ENCODE data around the gene SNX1. TPM values are rescaled to one million over a fixed set of nuclear protein-coding genes. Genes with fewer than 3 reads are reported as not detected.

SNX1 gene
- total RNA-seq, 2 experiments from 2014 or later = 30.1 to 129 TPM

- TF ChIP-seq, protein P1, sequence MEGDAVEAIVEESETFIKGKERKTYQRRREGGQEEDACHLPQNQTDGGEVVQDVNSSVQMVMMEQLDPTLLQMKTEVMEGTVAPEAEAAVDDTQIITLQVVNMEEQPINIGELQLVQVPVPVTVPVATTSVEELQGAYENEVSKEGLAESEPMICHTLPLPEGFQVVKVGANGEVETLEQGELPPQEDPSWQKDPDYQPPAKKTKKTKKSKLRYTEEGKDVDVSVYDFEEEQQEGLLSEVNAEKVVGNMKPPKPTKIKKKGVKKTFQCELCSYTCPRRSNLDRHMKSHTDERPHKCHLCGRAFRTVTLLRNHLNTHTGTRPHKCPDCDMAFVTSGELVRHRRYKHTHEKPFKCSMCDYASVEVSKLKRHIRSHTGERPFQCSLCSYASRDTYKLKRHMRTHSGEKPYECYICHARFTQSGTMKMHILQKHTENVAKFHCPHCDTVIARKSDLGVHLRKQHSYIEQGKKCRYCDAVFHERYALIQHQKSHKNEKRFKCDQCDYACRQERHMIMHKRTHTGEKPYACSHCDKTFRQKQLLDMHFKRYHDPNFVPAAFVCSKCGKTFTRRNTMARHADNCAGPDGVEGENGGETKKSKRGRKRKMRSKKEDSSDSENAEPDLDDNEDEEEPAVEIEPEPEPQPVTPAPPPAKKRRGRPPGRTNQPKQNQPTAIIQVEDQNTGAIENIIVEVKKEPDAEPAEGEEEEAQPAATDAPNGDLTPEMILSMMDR (conservative IDR thresholded peaks at IDR 0.05; ENCODE audit: low read length) = peak; percentile 58
- TF ChIP-seq EZH2phosphoT487 (IDR thresholded peaks at IDR 0.05; ENCODE audit: borderline replicate concordance, low read depth, low read length) = no peak
- Histone ChIP-seq H3K36me3 (ENCODE audit: insufficient read depth, low read length) (peaks cover 24% of the 10 kb centered on the region), H3K4me3 (ENCODE audit: low read depth, low read length, poor library complexity, severe bottlenecking) (peak overlapping the region; percentile 85), H2AFZ (ENCODE audit: low read length) (no peak overlapping the region), H3K9me3 (ENCODE audit: low read length) (no peaks in the 10 kb centered on the region), H3K9me2 (ENCODE audit: insufficient read depth, low read length) (0 out of 2 replicates have a peak, but pooled peaks cover 3% of the 10 kb centered on the region), H3K4me1 (ENCODE audit: insufficient read depth, low read length, poor library complexity, severe bottlenecking) (peaks cover 47% of the 10 kb centered on the region), H3K27ac (ENCODE audit: low read depth, low read length, poor library complexity, severe bottlenecking) (peak overlapping the region; percentile 49), H4K20me1 (ENCODE audit: insufficient read depth, low read length) (peaks cover 31% of the 10 kb centered on the region), H3K79me2 (ENCODE audit: insufficient read depth, low read depth, low read length) (peaks cover 86% of the 10 kb centered on the region), H3K4me2 (ENCODE audit: low read length) (peak overlapping the region; percentile 82)
- intact Hi-C loops (cut with micrococcal nuclease; ENCODE audit: unreplicated experiment) = loop anchor here (10.0 kb wide), 1 partner anchor 622 kb away; no protein-coding TSS in a partner anchor
- POLR2A ChIA-PET = interaction anchor here (0.7 to 1.5 kb wide), 4 partner anchors 10 to 245 kb away, joined by 3 to 8 read pairs (median 6); no protein-coding TSS in a partner anchor
- DNase-seq (ENCODE audit: low spot score) = peak; percentile 47
- CTCF ChIA-PET (ENCODE audit: unreplicated experiment) = interaction anchor here (1.1 kb wide), 1 partner anchor 56 kb away, joined by 4 read pairs; no protein-coding TSS in a partner anchor
- BruUV-seq (replicated peaks) = no TSS peak
Measured at GRCh38 chr15:64096668-64097384, 1.0 kb downstream of the SNX1 start.

DNA sequence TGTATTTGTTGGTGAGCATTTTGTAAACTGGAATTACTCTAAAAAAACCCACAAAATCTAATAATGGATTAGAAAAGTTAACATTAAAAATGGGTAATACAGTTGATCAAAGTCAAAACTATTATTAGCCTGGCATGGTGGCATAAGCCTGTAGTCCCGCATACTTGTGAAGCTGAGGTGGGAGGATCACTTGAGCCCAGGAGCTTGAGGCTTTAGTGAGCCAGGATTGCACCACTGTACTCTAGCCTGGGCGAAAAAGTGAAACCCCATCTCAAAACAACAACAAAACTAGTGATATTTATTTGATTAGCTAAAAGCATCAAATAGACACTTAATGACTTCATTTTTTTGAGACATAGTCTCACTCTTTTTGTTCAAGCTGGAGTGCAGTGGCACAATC lies 3.6 kb downstream of the SNX1 start:
- TF ChIP-seq, protein P1 (conservative IDR thresholded peaks at IDR 0.05; ENCODE audit: low read length) = no peak
- no peak for TF ChIP-seq EZH2phosphoT487 (IDR thresholded peaks at IDR 0.05; ENCODE audit: borderline replicate concordance, low read depth, low read length)
- no peak overlapping the region for H2AFZ ChIP-seq (ENCODE audit: low read length)
- H3K4me2 ChIP-seq (ENCODE audit: low read length) = no peak overlapping the region
- peaks cover 92% of the 10 kb centered on the region for H3K79me2 ChIP-seq (ENCODE audit: insufficient read depth, low read depth, low read length)
- H3K9me2 ChIP-seq (ENCODE audit: insufficient read depth, low read length) = 0 out of 2 replicates have a peak, but pooled peaks cover 3% of the 10 kb centered on the region
- peaks cover 36% of the 10 kb centered on the region for H3K4me1 ChIP-seq (ENCODE audit: insufficient read depth, low read length, poor library complexity, severe bottlenecking)
- peaks cover 35% of the 10 kb centered on the region for H3K36me3 ChIP-seq (ENCODE audit: insufficient read depth, low read length)
- H3K4me3 ChIP-seq (ENCODE audit: low read depth, low read length, poor library complexity, severe bottlenecking) = no peak overlapping the region
- intact Hi-C loops (cut with micrococcal nuclease; ENCODE audit: unreplicated experiment) = loop anchor here (10.0 kb wide), 1 partner anchor 625 kb away; no protein-coding TSS in a partner anchor
- peaks cover 25% of the 10 kb centered on the region for H4K20me1 ChIP-seq (ENCODE audit: insufficient read depth, low read length)
- ChIA-PET POLR2A (interaction anchor here (0.9 kb wide), 1 partner anchor 64 kb away, joined by 3 read pairs; no protein-coding TSS in a partner anchor), CTCF (ENCODE audit: unreplicated experiment) (no interaction called here)
- no TSS peak for BruUV-seq (replicated peaks)
- no peak for DNase-seq (ENCODE audit: low spot score)
- no peak overlapping the region for H3K27ac ChIP-seq (ENCODE audit: low read depth, low read length, poor library complexity, severe bottlenecking)
- H3K9me3 ChIP-seq (ENCODE audit: low read length) = no peaks in the 10 kb centered on the region

DNA sequence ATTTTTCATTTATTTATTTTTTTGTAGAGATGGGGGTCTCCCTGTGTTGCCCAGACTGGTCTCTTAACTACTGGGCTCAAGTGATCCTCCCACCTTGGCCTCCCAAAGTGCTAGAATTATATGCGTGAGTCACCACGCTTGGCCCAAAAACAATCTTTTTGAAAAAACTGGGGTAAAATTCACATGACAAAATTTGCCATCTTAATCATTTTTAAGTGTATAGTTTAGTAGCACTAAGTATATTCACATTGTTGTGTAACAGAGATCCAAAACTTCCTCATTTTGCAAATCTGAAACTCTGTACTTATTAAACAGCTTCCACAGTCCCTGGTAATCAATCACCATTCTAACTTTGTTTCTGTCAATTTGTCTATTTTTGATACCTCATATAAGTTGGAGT lies 5.2 kb downstream of the SNX1 start:
- no peak for TF ChIP-seq EZH2phosphoT487 (IDR thresholded peaks at IDR 0.05; ENCODE audit: borderline replicate concordance, low read depth, low read length)
- TF ChIP-seq, protein P1 (conservative IDR thresholded peaks at IDR 0.05; ENCODE audit: low read length) = no peak
- Histone ChIP-seq H2AFZ (ENCODE audit: low read length) (no peak overlapping the region), H3K27ac (ENCODE audit: low read depth, low read length, poor library complexity, severe bottlenecking) (no peak overlapping the region), H4K20me1 (ENCODE audit: insufficient read depth, low read length) (peaks cover 25% of the 10 kb centered on the region), H3K9me2 (ENCODE audit: insufficient read depth, low read length) (0 out of 2 replicates have a peak, but pooled peaks cover 3% of the 10 kb centered on the region), H3K79me2 (ENCODE audit: insufficient read depth, low read depth, low read length) (peaks cover 97% of the 10 kb centered on the region), H3K4me3 (ENCODE audit: low read depth, low read length, poor library complexity, severe bottlenecking) (no peak overlapping the region), H3K9me3 (ENCODE audit: low read length) (no peaks in the 10 kb centered on the region), H3K36me3 (ENCODE audit: insufficient read depth, low read length) (peaks cover 35% of the 10 kb centered on the region), H3K4me1 (ENCODE audit: insufficient read depth, low read length, poor library complexity, severe bottlenecking) (peaks cover 24% of the 10 kb centered on the region), H3K4me2 (ENCODE audit: low read length) (no peak overlapping the region)
- intact Hi-C loops (cut with micrococcal nuclease; ENCODE audit: unreplicated experiment) = no loop called here
- no TSS peak for BruUV-seq (replicated peaks)
- CTCF ChIA-PET (ENCODE audit: unreplicated experiment) = no interaction called here
- no peak for DNase-seq (ENCODE audit: low spot score)
- POLR2A ChIA-PET = interaction anchor here (1.3 to 1.4 kb wide), 2 partner anchors 8 to 52 kb away, joined by 3 to 5 read pairs; no protein-coding TSS in a partner anchor

Data from OCI-LY7 (cell line).